Activated CD4-positive, CD25-positive, alpha-beta regulatory T cell (primary cell): ENCODE results near the gene LMX1B.

Experiments
- DNase-seq, 4 experiments: peaks; one replicate each; lab custom pipeline; 2025; lab: John Stamatoyannopoulos, UW

The LMX1B gene

GRCh38 chr9:126617823-126618165 lies 4.1 kb downstream of the LMX1B start:
- no peak for DNase-seq

GRCh38 chr9:126618190-126618584 lies 4.5 kb downstream of the LMX1B start:
- no peak for DNase-seq

GRCh38 chr9:126618585-126619360 lies 5.0 kb downstream of the LMX1B start:
- no peak for DNase-seq

- DNase-seq = no peak
These were observed 5.8 kb downstream of the LMX1B start for GRCh38 chr9:126619361-126620135.

- DNase-seq = no peak
These were observed 6.8 kb downstream of the LMX1B start for GRCh38 chr9:126620478-126620877.

- DNase-seq = no peak
These were observed 7.6 kb downstream of the LMX1B start for GRCh38 chr9:126621061-126621918.

- no peak for DNase-seq
These were observed 8.4 kb downstream of the LMX1B start for GRCh38 chr9:126621919-126622735.

- DNase-seq = no peak
These were observed 9.6 kb downstream of the LMX1B start for GRCh38 chr9:126623314-126623666.

- no peak for DNase-seq
These were observed 10.1 kb downstream of the LMX1B start for GRCh38 chr9:126623667-126624478.

- no peak for DNase-seq
These were observed 10.7 kb downstream of the LMX1B start for GRCh38 chr9:126624479-126624826.

GRCh38 chr9:126624912-126625311 lies 11.2 kb downstream of the LMX1B start:
- no peak for DNase-seq

GRCh38 chr9:126625329-126626126 lies 11.8 kb downstream of the LMX1B start:
- no peak for DNase-seq

- DNase-seq = no peak
These were observed 12.6 kb downstream of the LMX1B start for GRCh38 chr9:126626127-126626925.

GRCh38 chr9:126626926-126627233 lies 13.2 kb downstream of the LMX1B start:
- DNase-seq = no peak

GRCh38 chr9:126628146-126628545 lies 14.4 kb downstream of the LMX1B start:
- DNase-seq = no peak

GRCh38 chr9:126628969-126629674 lies 15.4 kb downstream of the LMX1B start:
- DNase-seq = no peak

GRCh38 chr9:126630458-126631237 lies 16.9 kb downstream of the LMX1B start:
- DNase-seq = no peak

- DNase-seq = no peak
These were observed 17.5 kb downstream of the LMX1B start for GRCh38 chr9:126631254-126631653.
